ENCODE results near the gene ARHGAP19. TPM values are rescaled to one million over a fixed set of nuclear protein-coding genes. Genes with fewer than 3 reads are reported as not detected.

Gene ARHGAP19
- total RNA-seq, 2 donors from 2014 or later: 8.0 to 9.8 TPM

DNA sequence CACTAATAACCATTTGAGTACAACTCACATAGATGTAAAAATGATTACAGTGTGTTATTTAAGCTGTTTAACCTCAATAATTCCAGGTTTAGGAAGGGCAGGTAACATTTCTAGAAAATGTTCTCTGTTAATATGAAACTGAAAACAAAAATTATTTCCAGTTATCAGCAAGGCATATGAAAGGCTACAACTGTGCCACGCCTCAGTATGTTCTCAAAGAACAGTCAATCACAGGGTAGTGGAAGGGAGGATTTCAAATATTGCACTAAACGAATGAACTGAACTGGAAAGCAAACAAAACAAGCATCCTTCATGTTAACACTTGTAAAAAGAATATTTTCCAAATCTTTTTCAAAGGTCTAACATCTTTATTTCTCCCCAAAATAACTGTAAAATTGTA, 31.3 kb downstream of the ARHGAP19 start:
- no peaks in the 10 kb centered on the region for H3K9me3 ChIP-seq
- intact Hi-C loops (cut with DNase I): no loop called here
- no peak overlapping the region for H3K4me3 ChIP-seq
- no peak for DNase-seq
- H3K9ac ChIP-seq (ENCODE audit: low read depth in 2 of 2, low read length in 2 of 2): no peak overlapping the region
- H3K27ac ChIP-seq: no peak overlapping the region
- TF ChIP-seq, protein P1, sequence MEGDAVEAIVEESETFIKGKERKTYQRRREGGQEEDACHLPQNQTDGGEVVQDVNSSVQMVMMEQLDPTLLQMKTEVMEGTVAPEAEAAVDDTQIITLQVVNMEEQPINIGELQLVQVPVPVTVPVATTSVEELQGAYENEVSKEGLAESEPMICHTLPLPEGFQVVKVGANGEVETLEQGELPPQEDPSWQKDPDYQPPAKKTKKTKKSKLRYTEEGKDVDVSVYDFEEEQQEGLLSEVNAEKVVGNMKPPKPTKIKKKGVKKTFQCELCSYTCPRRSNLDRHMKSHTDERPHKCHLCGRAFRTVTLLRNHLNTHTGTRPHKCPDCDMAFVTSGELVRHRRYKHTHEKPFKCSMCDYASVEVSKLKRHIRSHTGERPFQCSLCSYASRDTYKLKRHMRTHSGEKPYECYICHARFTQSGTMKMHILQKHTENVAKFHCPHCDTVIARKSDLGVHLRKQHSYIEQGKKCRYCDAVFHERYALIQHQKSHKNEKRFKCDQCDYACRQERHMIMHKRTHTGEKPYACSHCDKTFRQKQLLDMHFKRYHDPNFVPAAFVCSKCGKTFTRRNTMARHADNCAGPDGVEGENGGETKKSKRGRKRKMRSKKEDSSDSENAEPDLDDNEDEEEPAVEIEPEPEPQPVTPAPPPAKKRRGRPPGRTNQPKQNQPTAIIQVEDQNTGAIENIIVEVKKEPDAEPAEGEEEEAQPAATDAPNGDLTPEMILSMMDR (IDR thresholded peaks at IDR 0.05): no peak
- no peaks in the 10 kb centered on the region for H3K4me1 ChIP-seq
- H3K36me3 ChIP-seq: no peaks in the 10 kb centered on the region
- no peaks in the 10 kb centered on the region for H3K27me3 ChIP-seq

GRCh38 chr10:97259119-97259518, 33.3 kb downstream of the ARHGAP19 start:
- Histone ChIP-seq H3K9me3 (no peaks in the 10 kb centered on the region), H3K36me3 (no peaks in the 10 kb centered on the region), H3K27me3 (no peaks in the 10 kb centered on the region), H3K4me1 (no peaks in the 10 kb centered on the region), H3K9ac (ENCODE audit: low read depth in 2 of 2, low read length in 2 of 2) (no peak overlapping the region), H3K4me3 (no peak overlapping the region), H3K27ac (peak overlapping the region; percentile 39)
- intact Hi-C loops (cut with DNase I): no loop called here
- TF ChIP-seq, protein P1 (IDR thresholded peaks at IDR 0.05): no peak
- DNase-seq: peak; percentile 34

DNA sequence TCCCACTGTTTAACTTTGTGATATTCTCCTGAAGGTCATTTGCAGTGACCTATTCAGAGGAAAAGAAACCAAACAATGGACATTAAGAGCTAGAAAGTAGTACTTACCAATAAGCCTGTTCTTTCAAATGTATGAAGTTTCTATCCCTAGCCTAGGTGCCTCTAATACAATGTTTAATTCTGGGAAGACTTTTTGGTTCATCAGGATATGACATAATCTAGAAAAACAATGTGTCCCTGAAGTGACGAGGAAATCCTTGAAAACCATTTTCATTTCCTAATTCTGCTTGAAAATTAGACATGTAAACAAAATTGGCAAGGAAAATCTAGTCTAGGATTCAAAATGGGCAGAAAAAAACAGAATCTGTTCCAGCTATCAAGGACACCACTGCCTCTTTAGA, 36.1 kb downstream of the ARHGAP19 start:
- intact Hi-C loops (cut with DNase I): no loop called here
- no peak overlapping the region for H3K27ac ChIP-seq
- no peak overlapping the region for H3K4me3 ChIP-seq
- no peaks in the 10 kb centered on the region for H3K36me3 ChIP-seq
- DNase-seq: no peak
- H3K9me3 ChIP-seq: no peaks in the 10 kb centered on the region
- H3K4me1 ChIP-seq: no peaks in the 10 kb centered on the region
- no peak overlapping the region for H3K9ac ChIP-seq (ENCODE audit: low read depth in 2 of 2, low read length in 2 of 2)
- TF ChIP-seq, protein P1 (IDR thresholded peaks at IDR 0.05): no peak
- H3K27me3 ChIP-seq: no peaks in the 10 kb centered on the region

DNA sequence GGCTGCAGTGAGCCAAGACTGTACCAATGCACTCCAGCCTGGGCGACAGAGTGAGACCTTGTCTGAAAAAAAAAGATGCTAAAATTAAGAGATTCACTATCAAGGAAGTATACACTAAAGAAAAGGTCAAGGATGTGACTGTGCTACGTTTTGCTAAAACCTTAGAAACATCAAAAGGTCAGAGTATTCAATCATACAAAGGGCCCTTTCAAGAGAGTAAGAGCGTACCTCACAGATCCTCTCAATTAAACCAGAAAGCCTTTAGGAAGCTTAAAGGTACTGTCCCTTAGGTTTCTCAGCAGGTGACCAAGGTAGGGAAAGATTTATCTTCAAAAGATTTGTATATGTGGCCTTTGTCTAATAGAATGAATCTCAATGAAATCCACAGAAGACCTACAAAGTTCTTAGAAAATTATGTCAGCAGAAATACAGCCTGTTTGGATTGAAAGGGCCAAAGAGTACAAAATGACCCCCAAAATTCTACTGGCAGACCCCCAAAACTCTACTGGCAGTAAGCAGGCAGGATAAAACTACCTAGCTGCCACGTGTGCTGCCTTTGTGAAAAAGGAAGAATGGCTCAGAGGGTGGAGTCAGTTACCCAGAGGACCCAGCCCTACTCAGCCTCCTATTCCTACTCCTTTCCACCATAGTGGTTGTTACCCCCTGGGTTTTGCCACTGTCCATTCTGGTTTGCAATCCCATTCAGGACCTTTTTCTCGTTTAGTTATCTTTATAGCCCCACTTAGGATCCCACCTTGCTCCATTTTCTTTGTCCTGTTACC, 36.7 kb downstream of the ARHGAP19 start:
- H3K4me3 ChIP-seq: no peak overlapping the region
- intact Hi-C loops (cut with DNase I): no loop called here
- no peak overlapping the region for H3K9ac ChIP-seq (ENCODE audit: low read depth in 2 of 2, low read length in 2 of 2)
- H3K9me3 ChIP-seq: no peaks in the 10 kb centered on the region
- no peaks in the 10 kb centered on the region for H3K27me3 ChIP-seq
- DNase-seq: no peak
- H3K27ac ChIP-seq: no peak overlapping the region
- no peaks in the 10 kb centered on the region for H3K4me1 ChIP-seq
- TF ChIP-seq, protein P1 (IDR thresholded peaks at IDR 0.05): no peak
- no peaks in the 10 kb centered on the region for H3K36me3 ChIP-seq

DNA sequence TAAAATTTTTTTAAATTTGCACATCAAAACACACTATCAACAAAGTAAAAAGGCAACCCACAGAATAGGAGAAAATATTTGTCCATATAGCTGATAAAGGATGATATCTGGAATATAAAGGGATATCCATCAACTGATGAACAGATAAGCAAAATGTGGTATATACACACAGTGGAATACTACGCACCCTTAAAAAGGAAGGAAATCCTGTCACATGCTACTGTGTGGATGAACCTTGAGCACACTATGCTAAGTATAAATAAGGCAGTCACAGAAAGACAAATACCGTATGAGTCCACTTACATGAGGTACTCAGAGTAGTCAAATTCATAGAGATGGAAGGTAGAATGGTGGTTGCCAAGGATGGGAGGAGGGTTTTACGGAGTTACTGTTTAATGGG, 37.7 kb downstream of the ARHGAP19 start:
- Histone ChIP-seq H3K36me3 (no peaks in the 10 kb centered on the region), H3K27ac (no peak overlapping the region), H3K9ac (ENCODE audit: low read depth in 2 of 2, low read length in 2 of 2) (no peak overlapping the region), H3K4me3 (no peak overlapping the region), H3K27me3 (no peaks in the 10 kb centered on the region), H3K9me3 (no peaks in the 10 kb centered on the region), H3K4me1 (no peaks in the 10 kb centered on the region)
- TF ChIP-seq, protein P1 (IDR thresholded peaks at IDR 0.05): no peak
- intact Hi-C loops (cut with DNase I): no loop called here
- DNase-seq: no peak

Measured in colonic mucosa (tissue), 4 donors.